Measurements from ENCODE around the gene ILDR1.

ILDR1 gene

GRCh38 chr3:121992601-121993560, 29.2 kb downstream of the ILDR1 start:
- DNase-seq (ENCODE audit: low read depth in 2 of 2), result no peak

- DNase-seq (ENCODE audit: low read depth in 2 of 2), result no peak
Measured at GRCh38 chr3:121989943-121990342, 32.1 kb downstream of the ILDR1 start.

- DNase-seq (ENCODE audit: low read depth in 2 of 2), result no peak
Measured at GRCh38 chr3:121988146-121988545, 33.9 kb downstream of the ILDR1 start.

GRCh38 chr3:121985846-121986245, 36.2 kb downstream of the ILDR1 start:
- DNase-seq (ENCODE audit: low read depth in 2 of 2), result no peak

- no peak for DNase-seq (ENCODE audit: low read depth in 2 of 2)
Measured at GRCh38 chr3:121981473-121981872, 40.6 kb downstream of the ILDR1 start.

GRCh38 chr3:121980450-121980796, 41.6 kb downstream of the ILDR1 start:
- DNase-seq (ENCODE audit: low read depth in 2 of 2), result no peak

- no peak for DNase-seq (ENCODE audit: low read depth in 2 of 2)
Measured at GRCh38 chr3:121979734-121980449, 42.2 kb downstream of the ILDR1 start.

- no peak for DNase-seq (ENCODE audit: low read depth in 2 of 2)
Measured at GRCh38 chr3:121979246-121979645, 42.8 kb downstream of the ILDR1 start.

GRCh38 chr3:121976727-121977126, 45.3 kb downstream of the ILDR1 start:
- no peak for DNase-seq (ENCODE audit: low read depth in 2 of 2)

GRCh38 chr3:121975702-121976302, 46.2 kb downstream of the ILDR1 start:
- DNase-seq (ENCODE audit: low read depth in 2 of 2), result no peak

- DNase-seq (ENCODE audit: low read depth in 2 of 2), result no peak
Measured at GRCh38 chr3:121974601-121975111, 47.4 kb downstream of the ILDR1 start.

- no peak for DNase-seq (ENCODE audit: low read depth in 2 of 2)
Measured at GRCh38 chr3:121970047-121970446, 52.0 kb downstream of the ILDR1 start.

- DNase-seq (ENCODE audit: low read depth in 2 of 2), result no peak
Measured at GRCh38 chr3:121969631-121970030, 52.4 kb downstream of the ILDR1 start.

- no peak for DNase-seq (ENCODE audit: low read depth in 2 of 2)
Measured at GRCh38 chr3:121963608-121964007, 58.4 kb downstream of the ILDR1 start.

GRCh38 chr3:121962443-121962842, 59.6 kb downstream of the ILDR1 start:
- DNase-seq (ENCODE audit: low read depth in 2 of 2), result no peak

- DNase-seq (ENCODE audit: low read depth in 2 of 2), result no peak
Measured at GRCh38 chr3:121961283-121961682, 60.8 kb downstream of the ILDR1 start.

- DNase-seq (ENCODE audit: low read depth in 2 of 2), result no peak
Measured at GRCh38 chr3:121958801-121959200, 63.2 kb downstream of the ILDR1 start.

- DNase-seq (ENCODE audit: low read depth in 2 of 2), result no peak
Measured at GRCh38 chr3:121957674-121958415, 64.2 kb downstream of the ILDR1 start.

GRCh38 chr3:121956363-121956762, 65.7 kb downstream of the ILDR1 start:
- DNase-seq (ENCODE audit: low read depth in 2 of 2), result no peak

- DNase-seq (ENCODE audit: low read depth in 2 of 2), result no peak
Measured at GRCh38 chr3:121951291-121951919, 70.6 kb downstream of the ILDR1 start.

GRCh38 chr3:121948641-121949040, 73.4 kb downstream of the ILDR1 start:
- no peak for DNase-seq (ENCODE audit: low read depth in 2 of 2)
